NCI-H1092 (cell line): ENCODE results near the gene NCAM1.

Source experiments
- DNase-seq: peaks from one replicate; lab custom pipeline; 2025; lab: John Stamatoyannopoulos, UW

Gene NCAM1

GRCh38 chr11:113251281-113251680, 290.1 kb downstream of the NCAM1 start:
- DNase-seq = no peak

GRCh38 chr11:113253406-113253805, 292.2 kb downstream of the NCAM1 start:
- no peak for DNase-seq

- DNase-seq = no peak
Observed at GRCh38 chr11:113255096-113255495, 293.9 kb downstream of the NCAM1 start.

GRCh38 chr11:113255741-113256140, 294.5 kb downstream of the NCAM1 start:
- no peak for DNase-seq

GRCh38 chr11:113256431-113257202, 295.4 kb downstream of the NCAM1 start:
- DNase-seq = no peak

- DNase-seq = no peak
Observed at GRCh38 chr11:113260096-113260425, 298.8 kb downstream of the NCAM1 start.

GRCh38 chr11:113260541-113260940, 299.3 kb downstream of the NCAM1 start:
- no peak for DNase-seq

GRCh38 chr11:113261709-113262475, 300.7 kb downstream of the NCAM1 start:
- DNase-seq = no peak

GRCh38 chr11:113262594-113262993, 301.4 kb downstream of the NCAM1 start:
- DNase-seq = no peak

- no peak for DNase-seq
Observed at GRCh38 chr11:113263458-113264259, 302.4 kb downstream of the NCAM1 start.

- DNase-seq = no peak
Observed at GRCh38 chr11:113265362-113265761, 304.1 kb downstream of the NCAM1 start.

- DNase-seq = no peak
Observed at GRCh38 chr11:113267493-113267892, 306.3 kb downstream of the NCAM1 start.

- DNase-seq = no peak
Observed at GRCh38 chr11:113269096-113269495, 307.9 kb downstream of the NCAM1 start.

- DNase-seq = no peak
Observed at GRCh38 chr11:113269636-113270035, 308.4 kb downstream of the NCAM1 start.

- no peak for DNase-seq
Observed at GRCh38 chr11:113270080-113270479, 308.9 kb downstream of the NCAM1 start.

GRCh38 chr11:113271551-113272245, 310.5 kb downstream of the NCAM1 start:
- no peak for DNase-seq

- no peak for DNase-seq
Observed at GRCh38 chr11:113272281-113272680, 311.1 kb downstream of the NCAM1 start.

GRCh38 chr11:113272927-113273615, 311.9 kb downstream of the NCAM1 start:
- no peak for DNase-seq

GRCh38 chr11:113273720-113274119, 312.5 kb downstream of the NCAM1 start:
- no peak for DNase-seq

GRCh38 chr11:113274713-113275582, 313.7 kb downstream of the NCAM1 start:
- DNase-seq = no peak
